IPS-11a (cell line): ENCODE results near the gene WNK2.
"Not testable (repeated sequence)": the region's sequence is repeated elsewhere in the genome, so short reads cannot be mapped to it uniquely, and the experiment has no call there.

Experiments used
- H3K4me3 ChIP-seq: one replicate; pipeline ENCODE4 v1.5.1; 2013; ENCODE audit warnings: low read depth, low read length, control low read depth

The WNK2 gene

DNA sequence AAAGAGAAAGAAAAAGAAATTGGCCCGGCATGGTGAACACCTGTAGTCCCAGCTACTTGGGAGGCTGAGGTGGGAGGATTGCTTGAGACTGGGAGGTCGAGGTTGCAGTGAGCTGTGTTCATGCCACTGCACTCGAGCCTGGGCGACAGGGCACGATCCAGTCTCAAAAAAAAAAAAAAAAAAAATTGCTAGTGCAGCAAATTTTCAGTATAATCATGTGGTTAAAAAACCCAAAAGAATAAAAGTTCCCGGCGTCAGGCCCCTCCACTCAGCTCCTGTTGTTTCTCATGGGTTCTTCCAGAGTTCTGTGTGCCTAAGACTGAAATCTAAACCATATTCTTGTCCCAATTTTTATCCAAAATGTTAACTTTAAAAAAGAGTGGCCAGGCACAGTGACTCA is 49.1 kb downstream of the WNK2 start:
- no peak overlapping the region for H3K4me3 ChIP-seq

GRCh38 chr9:93234600-93234999 is 50.7 kb downstream of the WNK2 start:
- no peak overlapping the region for H3K4me3 ChIP-seq

GRCh38 chr9:93235300-93235960 is 51.5 kb downstream of the WNK2 start:
- H3K4me3 ChIP-seq, result no peak overlapping the region

- no peak overlapping the region for H3K4me3 ChIP-seq
Measured at GRCh38 chr9:93236541-93237206, 52.7 kb downstream of the WNK2 start.

DNA sequence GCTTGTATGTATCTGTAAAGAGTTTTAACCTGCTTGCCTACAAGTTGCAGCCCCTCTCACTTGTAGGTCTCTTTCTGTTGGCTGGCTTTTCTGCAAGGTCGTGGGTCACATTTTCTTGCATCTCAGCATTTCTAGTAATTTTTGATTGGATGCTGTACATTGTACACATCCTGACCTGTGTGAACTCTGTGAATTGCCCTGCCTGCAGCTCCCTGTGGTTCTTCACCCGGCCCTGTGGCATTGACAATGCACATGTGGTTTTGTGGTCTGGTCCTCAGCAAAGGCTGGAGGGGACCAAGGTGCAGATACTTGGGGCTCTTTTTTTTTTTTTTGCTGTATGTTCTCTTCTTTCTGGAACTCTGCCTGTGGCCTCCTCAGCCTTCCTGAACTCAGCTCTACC is 53.6 kb downstream of the WNK2 start:
- no peak overlapping the region for H3K4me3 ChIP-seq

- H3K4me3 ChIP-seq, result no peak overlapping the region
Measured at GRCh38 chr9:93238953-93239925, 55.3 kb downstream of the WNK2 start.

- no peak overlapping the region for H3K4me3 ChIP-seq
Measured at GRCh38 chr9:93240891-93241334, 57.0 kb downstream of the WNK2 start.

DNA sequence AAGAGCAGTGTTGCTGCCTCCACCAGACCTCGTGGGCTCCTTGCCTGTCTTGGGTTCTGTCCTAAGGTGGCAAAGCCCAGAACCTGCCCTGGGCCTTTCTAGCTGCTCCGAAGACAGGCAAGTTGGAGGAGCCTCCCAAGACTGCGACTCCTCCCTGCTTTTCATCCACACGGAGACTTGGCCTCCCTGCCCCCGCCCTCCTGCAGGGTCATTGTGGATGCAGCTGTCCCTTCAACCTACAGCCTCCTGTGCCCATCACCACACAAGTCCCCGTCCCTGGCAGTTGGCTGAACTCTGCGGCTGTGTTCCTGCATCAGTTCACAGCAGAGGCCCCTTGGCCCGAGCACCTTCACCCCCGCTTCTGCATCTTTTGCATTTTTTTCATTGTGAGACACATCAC is 59.2 kb downstream of the WNK2 start:
- H3K4me3 ChIP-seq, result no peak overlapping the region

DNA sequence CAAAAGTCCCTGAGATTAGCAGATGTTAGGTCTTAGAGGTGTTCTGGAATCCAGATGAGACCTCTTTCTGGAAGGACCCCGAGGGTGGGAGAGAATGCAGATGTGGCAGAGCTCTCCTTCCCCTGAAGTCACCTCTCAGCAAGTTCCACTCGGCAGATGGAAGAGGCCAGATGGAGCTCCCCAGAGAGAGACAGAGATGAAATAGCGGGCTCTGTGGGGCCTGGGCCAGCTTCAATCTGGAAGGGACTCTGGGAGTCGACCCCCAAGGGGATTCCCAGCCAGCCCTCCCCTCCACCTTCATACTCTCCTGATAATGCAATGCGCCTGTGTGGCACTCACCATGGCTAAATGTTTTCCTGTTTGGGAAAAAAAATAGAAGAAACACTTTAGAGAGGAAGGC is 60.2 kb downstream of the WNK2 start:
- H3K4me3 ChIP-seq, result no peak overlapping the region

DNA sequence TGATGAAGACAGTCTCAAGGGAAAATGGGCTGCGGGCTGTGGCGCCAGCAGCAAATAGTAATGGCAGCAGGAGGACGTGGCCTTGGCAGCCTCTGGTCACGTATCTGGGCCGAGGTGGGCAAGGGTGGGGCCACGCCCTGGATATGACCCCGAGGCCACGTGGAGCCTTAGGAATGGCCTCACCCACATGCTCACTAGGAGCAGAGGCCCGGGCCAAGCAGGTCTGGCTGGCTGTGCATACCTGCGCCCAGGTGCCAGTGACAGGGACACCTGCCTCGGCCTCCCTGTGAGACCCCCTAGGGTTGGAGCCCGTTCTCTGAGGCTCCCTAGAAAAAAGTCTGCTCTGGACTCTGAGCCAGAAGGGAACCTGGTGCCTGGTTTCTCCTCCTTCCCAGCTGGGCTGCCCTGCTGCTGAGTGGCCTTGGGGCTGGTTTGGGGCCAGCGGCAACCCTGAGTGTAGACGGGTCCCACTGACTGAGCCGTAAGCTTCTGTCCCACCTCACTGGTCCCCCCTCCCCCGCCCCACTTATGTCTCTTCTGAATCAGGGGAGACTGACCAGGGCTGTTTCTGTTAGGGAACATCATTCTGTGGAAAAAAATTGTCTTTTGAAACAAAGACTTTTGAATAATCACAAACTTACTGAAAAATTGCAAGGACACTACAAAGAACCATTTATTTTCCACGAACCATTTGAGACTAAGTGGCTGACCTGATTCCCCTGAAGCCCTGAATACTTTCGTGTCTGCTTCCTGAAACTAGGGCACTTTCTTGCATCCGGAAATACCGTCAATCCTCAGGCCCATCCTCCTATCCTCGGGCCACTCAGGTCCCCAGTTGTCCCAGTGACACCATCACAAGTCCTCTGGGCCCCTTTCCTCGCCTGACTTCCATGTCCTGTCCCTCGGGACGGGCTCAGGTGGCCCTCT is 60.8 kb downstream of the WNK2 start:
- H3K4me3 ChIP-seq, result no peak overlapping the region

DNA sequence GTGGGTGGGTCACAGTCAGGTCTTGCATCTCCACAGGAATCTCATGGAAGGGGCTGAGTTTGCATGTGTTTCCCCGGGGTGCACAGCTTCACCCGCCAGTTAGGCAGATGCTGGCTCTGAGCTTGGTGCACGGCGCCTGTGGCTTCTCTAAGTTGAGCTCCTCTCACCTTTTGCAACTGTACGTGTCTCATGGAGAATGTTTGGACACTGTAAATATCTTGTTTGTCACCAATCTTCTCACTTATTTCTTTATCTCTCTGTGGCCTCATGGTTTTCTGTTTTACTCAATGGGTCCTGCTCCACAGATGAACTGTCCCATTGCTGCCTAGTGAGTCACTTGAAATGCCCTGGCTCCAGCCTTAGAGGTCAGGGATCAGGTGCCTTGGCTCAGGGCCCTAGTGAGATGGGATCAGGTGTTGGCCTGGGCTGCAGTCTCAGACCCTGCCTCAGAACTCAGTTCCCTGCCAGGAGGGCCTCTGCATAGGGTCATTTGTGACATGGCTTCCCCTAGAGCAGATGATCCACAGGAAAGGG is 61.6 kb downstream of the WNK2 start:
- no peak overlapping the region for H3K4me3 ChIP-seq

- no peak overlapping the region for H3K4me3 ChIP-seq
Measured at GRCh38 chr9:93246111-93246510, 62.2 kb downstream of the WNK2 start.

DNA sequence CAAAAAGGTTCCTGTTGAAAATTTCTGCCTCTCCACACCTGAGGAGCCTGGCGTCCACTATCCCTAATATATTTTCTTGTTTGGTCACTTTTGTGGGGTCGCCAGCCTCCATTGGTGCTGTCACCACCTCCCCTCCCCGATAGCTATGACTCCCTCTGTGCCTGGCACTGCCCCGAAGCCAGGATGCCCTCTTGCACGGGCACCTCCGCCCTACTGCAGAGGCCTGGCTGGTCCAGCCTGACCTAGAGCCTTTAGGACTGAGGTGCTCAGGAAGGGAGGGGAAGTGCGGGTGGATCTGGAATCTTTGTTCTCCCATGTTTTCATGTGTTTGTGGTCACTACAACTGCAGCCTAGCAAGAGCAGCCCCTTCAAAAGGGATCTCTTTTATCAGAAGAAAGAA is 62.6 kb downstream of the WNK2 start:
- no peak overlapping the region for H3K4me3 ChIP-seq

DNA sequence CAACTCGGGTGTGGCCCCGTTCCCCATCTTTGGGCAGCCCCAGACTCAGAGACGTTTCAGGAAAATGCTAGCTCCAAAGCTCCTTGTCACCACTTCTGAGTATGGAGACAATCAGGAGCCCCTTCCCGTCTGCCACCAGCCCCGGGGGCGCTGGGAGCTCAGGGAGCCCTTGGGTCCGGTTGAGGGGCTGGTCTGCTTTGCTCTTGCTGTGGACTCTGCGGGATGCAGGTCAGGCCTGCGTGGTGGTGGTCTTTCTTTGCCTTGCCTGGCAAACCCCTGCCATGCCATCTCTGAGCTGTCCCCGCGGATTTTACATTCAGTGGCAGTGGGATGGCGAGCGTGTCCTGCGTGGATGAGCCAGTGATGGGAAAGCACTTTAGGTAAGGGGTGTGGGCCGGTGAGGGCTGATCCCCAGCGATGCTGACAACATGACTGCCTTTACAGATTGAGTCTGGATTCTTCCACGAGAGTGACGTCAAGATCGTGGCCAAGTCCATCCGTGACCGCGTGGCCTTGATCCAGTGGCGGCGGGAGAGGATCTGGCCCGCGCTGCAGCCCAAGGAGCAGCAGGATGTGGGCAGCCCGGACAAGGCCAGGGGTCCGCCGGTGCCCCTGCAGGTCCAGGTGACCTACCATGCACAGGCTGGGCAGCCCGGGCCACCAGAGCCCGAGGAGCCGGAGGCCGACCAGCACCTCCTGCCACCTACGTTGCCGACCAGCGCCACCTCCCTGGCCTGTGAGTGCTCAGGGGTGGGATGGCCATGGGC is 63.3 kb downstream of the WNK2 start:
- no peak overlapping the region for H3K4me3 ChIP-seq

DNA sequence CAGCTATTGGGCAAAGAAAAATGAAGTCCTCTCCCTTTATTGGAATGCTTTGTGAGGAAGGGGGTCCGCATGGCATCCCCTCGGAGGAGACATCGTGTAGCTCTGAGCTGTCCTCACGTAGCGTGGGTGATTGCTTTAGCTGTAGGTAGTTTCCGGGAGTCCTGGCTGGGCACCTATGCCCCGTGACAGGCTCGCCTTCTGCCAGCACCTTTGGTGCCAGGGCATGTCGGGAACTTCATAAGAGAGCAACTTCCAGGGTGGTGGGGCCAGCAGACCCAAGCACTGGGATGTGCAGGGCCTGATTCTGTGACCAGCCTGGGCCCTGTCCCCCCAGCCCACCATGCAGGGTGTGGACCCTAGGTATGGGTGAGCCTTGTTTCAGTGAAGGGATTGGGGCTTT is 64.0 kb downstream of the WNK2 start:
- H3K4me3 ChIP-seq, result no peak overlapping the region

DNA sequence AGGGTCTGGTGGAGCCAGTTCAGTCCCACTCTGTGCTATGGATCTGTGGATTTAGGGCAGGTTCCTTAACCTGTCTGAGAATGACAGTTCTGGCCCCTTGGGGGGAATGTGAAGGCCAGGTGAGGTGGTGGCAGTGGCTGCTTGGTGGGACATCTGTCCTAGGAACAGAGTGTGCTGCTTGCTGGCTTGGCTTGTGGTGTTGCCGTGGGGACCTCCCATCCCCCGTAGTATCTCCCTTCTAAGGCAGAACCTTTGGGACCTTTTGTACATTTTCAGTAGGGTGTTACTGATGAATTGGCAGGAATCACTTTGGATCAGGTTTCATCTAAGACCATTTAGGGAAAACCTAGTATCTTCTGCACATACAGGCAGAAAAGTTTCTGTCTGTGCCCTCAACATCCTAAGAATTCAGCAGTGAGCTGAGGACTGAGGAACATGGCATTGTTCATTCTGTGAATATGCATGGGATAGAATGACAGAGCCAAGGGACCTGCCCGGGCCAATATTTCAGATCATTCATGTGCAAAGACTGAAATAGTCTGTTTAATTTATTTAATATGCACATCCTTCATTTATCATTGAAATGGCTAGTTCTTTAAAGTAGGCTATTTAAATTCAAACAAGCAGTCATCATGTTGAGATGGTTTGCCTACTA is 64.6 kb downstream of the WNK2 start:
- no peak overlapping the region for H3K4me3 ChIP-seq

- no peak overlapping the region for H3K4me3 ChIP-seq
Measured at GRCh38 chr9:93250185-93250584, 66.2 kb downstream of the WNK2 start.

GRCh38 chr9:93251309-93251708 is 67.4 kb downstream of the WNK2 start:
- H3K4me3 ChIP-seq, result not testable (repeated sequence)
